ENCODE results near the gene RCC2.

- TF ChIP-seq ZNF274 (IDR thresholded peaks at IDR 0.05; ENCODE audit: low read depth, low read length): no peak
- TF ChIP-seq YY1 (IDR thresholded peaks at IDR 0.05; ENCODE audit: insufficient read depth, insufficient read length): no peak
- no peak for TF ChIP-seq SUZ12 (IDR thresholded peaks at IDR 0.05; ENCODE audit: extremely low read depth, insufficient read depth, insufficient read length)
Measured at GRCh38 chr1:17451731-17452130, 12.3 kb upstream of the RCC2 start.
